Right lobe of liver (tissue), 6 donors: ENCODE results near the gene CLMN. TPM values are rescaled to one million over a fixed set of nuclear protein-coding genes. Genes with fewer than 3 reads are reported as not detected.

ENCODE experiments used
- ATAC-seq, 4 donors: fragments of 200-7000 bp; cut with Tn5 transposase; one replicate each; pipeline ENCODE4 v1.9.1; 2020; ENCODE audit warnings: mild to moderate bottlenecking in 4 of 4, moderate library complexity in 4 of 4
- DNase-seq, 3 donors: peaks; one replicate each; pipeline ENCODE4 v3.0.0-alpha.2; 2020
- H3K27ac ChIP-seq, 3 donors: fragments of 200-600 bp; one replicate each; pipeline ENCODE4 v1.8.0; 2022
- H3K27me3 ChIP-seq, 2 donors: fragments of 200-600 bp; one replicate each; pipeline ENCODE4 v1.8.0; 2022
- H3K36me3 ChIP-seq, 4 donors: fragments of 200-600 bp; sonication (generic) in 1 of 4; one replicate each; pipeline versions ENCODE4 v1.5.1 to v1.8.0; 2017 to 2022; ENCODE audit warnings: control low read depth in 1 of 4
- H3K4me1 ChIP-seq, 4 donors: fragments of 200-600 bp; sonication (generic) in 1 of 4; one replicate each; pipeline versions ENCODE4 v1.5.1 to v1.8.0; 2017 to 2022; ENCODE audit warnings: control low read depth in 1 of 4
- H3K4me3 ChIP-seq, 3 donors: fragments of 200-600 bp; one replicate each; pipeline ENCODE4 v1.8.0; 2022
- H3K9me3 ChIP-seq, 4 donors: fragments of 200-600 bp; sonication (generic) in 1 of 4; one replicate each; pipeline versions ENCODE4 v1.5.1 to v1.8.0; 2017 to 2022; ENCODE audit warnings: control low read depth in 1 of 4
- CTCF ChIP-seq, 4 donors: fragments of 200-600 bp in 3 of 4; fragments of 450-650 bp in 1 of 4; IDR thresholded peaks; one replicate each; pipeline versions ENCODE4 v1.5.1 to v1.8.0; 2016 to 2022; ENCODE audit warnings: antibody characterized with exemption in 4 of 4, mild to moderate bottlenecking in 2 of 4
- POLR2A ChIP-seq: fragments of 450-650 bp; IDR thresholded peaks from one replicate; pipeline ENCODE4 v1.6.1; 2017; ENCODE audit warnings: antibody characterized with exemption, mild to moderate bottlenecking
- WGBS: methylation state at CpG from one replicate; pipeline ENCODE4 v1.1.6; 2018; ENCODE audit warnings: low coverage, low lambda C conversion rate; ENCODE audit not compliant: insufficient coverage; ENCODE audit errors: missing lambda C conversion rate; 5-methylcytosine and 5-hydroxymethylcytosine counted together
- intact Hi-C, 2 donors: fragments of 100-400 bp; cut with DNase I; formaldehyde crosslinking; loops; one replicate each; pipeline versions ENCODE4 v1.11.2 to v1.14.1; 2022
- total RNA-seq, 6 experiments: library from RNA; depleted of rRNA in 2 of 6; stranded (reverse); fragments of >200 nt in 2 of 6; fragmentation: NEBNext Ultra II Directional in 3 of 6; extraction: Animal tissue kit (Norgen Biotek cat#: 25700) in 3 of 6; gene quantifications; one replicate each; pipeline versions ENCODE4 v1.1.0 to v1.2.4, GENCODE V29; 2016 to 2023
- donor health status: DM: no; HTN: yes; CAD: no.
- donor health status: DM: no; HTN: no; CAD: no.
- donor health status: DM: no; HTN: no; CAD: no.
- donor health status: DM: no; HTN: yes; CAD: no.
- donor health status: DM: no; HTN: yes; CAD: no.

The CLMN gene
- total RNA-seq, 6 experiments from 2014 or later = 18.4 to 91.8 (median 47.8) TPM

- Histone ChIP-seq H3K9me3 (no peaks in the 10 kb centered on the region), H3K4me3 (no peak overlapping the region), H3K27me3 (no peaks in the 10 kb centered on the region), H3K36me3 (no peaks in the 10 kb centered on the region), H3K27ac (peak overlapping the region in 2 of 3 donors; percentile 86 to 92), H3K4me1 (peaks cover 0 to 38% (median 18%) of the 10 kb centered on the region in 4 donors)
- intact Hi-C loops = loop anchor here in 1 of 2 donors (10.0 kb wide), 1 partner anchor 83 kb away; no protein-coding TSS in a partner anchor
- TF ChIP-seq POLR2A = no peak
- no peak for TF ChIP-seq CTCF (IDR thresholded peaks at IDR 0.05)
- DNase-seq (no peak), ATAC-seq (peak; percentile 3 to 25 (median 14))
- 43% methylated on average over 10 of the region's 10 CpGs for WGBS
Observed at GRCh38 chr14:95222151-95222631, 97.5 kb downstream of the CLMN start.

- H3K9me3 ChIP-seq = no peaks in the 10 kb centered on the region
- no peak overlapping the region for H3K4me3 ChIP-seq
- peak overlapping the region in 2 of 3 donors; percentile 86 to 92 for H3K27ac ChIP-seq
- WGBS = 95% methylated on average over 12 of the region's 12 CpGs
- intact Hi-C loops = loop anchor here in 1 of 2 donors (10.0 kb wide), 1 partner anchor 83 kb away; no protein-coding TSS in a partner anchor
- TF ChIP-seq CTCF (IDR thresholded peaks at IDR 0.05) (no peak), POLR2A (no peak)
- H3K27me3 ChIP-seq = no peaks in the 10 kb centered on the region
- ATAC-seq (no peak), DNase-seq (no peak)
- peaks cover 0 to 38% (median 18%) of the 10 kb centered on the region in 4 donors for H3K4me1 ChIP-seq
- no peaks in the 10 kb centered on the region for H3K36me3 ChIP-seq
Observed at GRCh38 chr14:95221531-95221930, 98.2 kb downstream of the CLMN start.

- peak overlapping the region in 2 of 3 donors; percentile 86 to 92 for H3K27ac ChIP-seq
- peak in 3 of 4 donors; percentile 44 to 51 (median 48) for ATAC-seq
- no peak overlapping the region for H3K4me3 ChIP-seq
- no peaks in the 10 kb centered on the region for H3K27me3 ChIP-seq
- DNase-seq = no peak
- 24% methylated on average over 6 of the region's 11 CpGs for WGBS
- intact Hi-C loops = loop anchor here in 1 of 2 donors (10.0 kb wide), 1 partner anchor 84 kb away; no protein-coding TSS in a partner anchor
- TF ChIP-seq POLR2A (no peak), CTCF (IDR thresholded peaks at IDR 0.05) (no peak)
- no peaks in the 10 kb centered on the region for H3K9me3 ChIP-seq
- H3K36me3 ChIP-seq = no peaks in the 10 kb centered on the region
- peaks cover 0 to 38% (median 18%) of the 10 kb centered on the region in 4 donors for H3K4me1 ChIP-seq
Observed at GRCh38 chr14:95220663-95221231, 99.0 kb downstream of the CLMN start.

- H3K4me3 ChIP-seq = no peak overlapping the region
- peaks cover 0 to 37% (median 15%) of the 10 kb centered on the region in 4 donors for H3K4me1 ChIP-seq
- no peaks in the 10 kb centered on the region for H3K9me3 ChIP-seq
- H3K27ac ChIP-seq = no peak overlapping the region
- DNase-seq = no peak
- WGBS = 90% methylated on average over 5 of the region's 8 CpGs
- peaks cover 0 to 5% (median 0%) of the 10 kb centered on the region in 4 donors for H3K36me3 ChIP-seq
- TF ChIP-seq POLR2A = no peak
- no peak for TF ChIP-seq CTCF (IDR thresholded peaks at IDR 0.05)
- intact Hi-C loops = no loop called here
- H3K27me3 ChIP-seq = no peaks in the 10 kb centered on the region
- no peak for ATAC-seq
Observed at GRCh38 chr14:95218472-95219193, 101.1 kb downstream of the CLMN start.
